ENCODE results near the gene ATP11A. TPM values are rescaled to one million over a fixed set of nuclear protein-coding genes. Genes with fewer than 3 reads are reported as not detected.

ATP11A gene
- total and polyA plus RNA-seq, 10 of the 15 experiments (the other 5 are each of a cell fraction or from before 2014, with no cell fraction given), result 1.4 to 69.6 (median 14.4) TPM

GRCh38 chr13:112870051-112870331 lies 180.2 kb downstream of the ATP11A start:
- BruUV-seq (replicated peaks), result no TSS peak
- no peak for DNase-seq (ENCODE audit: low read depth, low spot score)
- SMC1A ChIA-PET (ENCODE audit: uncharacterized antibody, unreplicated experiment), result interaction anchor here (1.5 kb wide), 1 partner anchor 67 kb away, joined by 3 read pairs; no protein-coding TSS in a partner anchor
- no peak overlapping the region for H3K9ac ChIP-seq (ENCODE audit: control insufficient read depth, insufficient read depth, low read length)
- FAIRE-seq, result no peak
- CTCF ChIA-PET, result no interaction called here
- no peak overlapping the region for H3K27ac ChIP-seq (ENCODE audit: control insufficient read depth, insufficient read depth)
- 45% methylated on average over 2 of the region's 2 CpGs for WGBS (ENCODE audit: insufficient coverage, insufficient replicate concordance, low lambda C conversion rate, missing lambda C conversion rate)
- H3K27me3 ChIP-seq (replicated peaks in 1 of 2; ENCODE audit: control insufficient read depth in 2 of 2, insufficient read depth in 2 of 2, low read length in 1 of 2), result no peaks in the 10 kb centered on the region
- TF ChIP-seq ZNF217 (IDR thresholded peaks at IDR 0.05) (no peak), PAX5 (IDR thresholded peaks at IDR 0.05; ENCODE audit: borderline replicate concordance, low read depth, low read length) (no peak), SPI1 (IDR thresholded peaks at IDR 0.05; ENCODE audit: borderline replicate concordance, insufficient read depth, low read depth, low read length) (peak; percentile 25; the same call in 1 of the 2 replicates), ZBED1 (IDR thresholded peaks at IDR 0.05; ENCODE audit: borderline replicate concordance) (no peak)
- H3K4me3 ChIP-seq, result no peak overlapping the region
- no peak overlapping the region for H2AFZ ChIP-seq (ENCODE audit: control insufficient read depth, low read depth, low read length)
- intact Hi-C loops (cut with micrococcal nuclease; ENCODE audit: unreplicated experiment), result loop anchor here (5.0 kb wide), 1 partner anchor 103 kb away; no protein-coding TSS in a partner anchor
- peaks cover 24% of the 10 kb centered on the region for H3K4me1 ChIP-seq (ENCODE audit: control insufficient read depth, insufficient read depth, low read length)
- RAD21 ChIA-PET (ENCODE audit: unreplicated experiment), result no interaction called here
- no peaks in the 10 kb centered on the region for H3K79me2 ChIP-seq (ENCODE audit: control insufficient read depth, insufficient read depth, low read length)
- H3K9me3 ChIP-seq (replicated peaks; ENCODE audit: control insufficient read depth, insufficient read depth, low read length), result no peaks in the 10 kb centered on the region
- no peaks in the 10 kb centered on the region for H4K20me1 ChIP-seq (ENCODE audit: control insufficient read depth, insufficient read depth)
- peaks cover 2 to 6% of the 10 kb centered on the region in 2 experiments; a peak in 2 of 4 replicates for H3K36me3 ChIP-seq (ENCODE audit: control insufficient read depth in 2 of 2, insufficient read depth in 2 of 2, low read length in 1 of 2)
- in situ Hi-C loops (cut with MboI), result loop anchor here (5.0 to 25.0 kb wide), 3 partner anchors 178 to 1408 kb away; partner anchors contain the start of gene ATP11A
- POLR2A ChIA-PET, result no interaction called here
- no peak for ATAC-seq
- H3K4me2 ChIP-seq (ENCODE audit: control insufficient read depth, insufficient read depth), result no peak overlapping the region

GRCh38 chr13:112870737-112871287 lies 181.0 kb downstream of the ATP11A start:
- intact Hi-C loops (cut with micrococcal nuclease; ENCODE audit: unreplicated experiment) (loop anchor here (5.0 kb wide), 1 partner anchor 104 kb away; no protein-coding TSS in a partner anchor), in situ Hi-C loops (cut with MboI) (loop anchor here (5.0 to 25.0 kb wide), 3 partner anchors 179 to 1409 kb away; partner anchors contain the start of gene ATP11A)
- H2AFZ ChIP-seq (ENCODE audit: control insufficient read depth, low read depth, low read length), result no peak overlapping the region
- no peak overlapping the region for H3K9ac ChIP-seq (ENCODE audit: control insufficient read depth, insufficient read depth, low read length)
- H3K4me3 ChIP-seq, result no peak overlapping the region
- POLR2A ChIA-PET, result no interaction called here
- no peak overlapping the region for H3K4me2 ChIP-seq (ENCODE audit: control insufficient read depth, insufficient read depth)
- no peaks in the 10 kb centered on the region for H3K79me2 ChIP-seq (ENCODE audit: control insufficient read depth, insufficient read depth, low read length)
- H3K27ac ChIP-seq (ENCODE audit: control insufficient read depth, insufficient read depth), result no peak overlapping the region
- peaks cover 24% of the 10 kb centered on the region for H3K4me1 ChIP-seq (ENCODE audit: control insufficient read depth, insufficient read depth, low read length)
- RAD21 ChIA-PET (ENCODE audit: unreplicated experiment), result no interaction called here
- 98% methylated on average over 24 of the region's 28 CpGs for WGBS (ENCODE audit: insufficient coverage, insufficient replicate concordance, low lambda C conversion rate, missing lambda C conversion rate)
- no peak for DNase-seq (ENCODE audit: low read depth, low spot score)
- SMC1A ChIA-PET (ENCODE audit: uncharacterized antibody, unreplicated experiment), result interaction anchor here (1.5 kb wide), 1 partner anchor 68 kb away, joined by 3 read pairs; no protein-coding TSS in a partner anchor
- TF ChIP-seq POLR2A (IDR thresholded peaks at IDR 0.05; ENCODE audit: low read depth, low read length), result peak; percentile 28; the same call in 1 of the 2 replicates
- TF ChIP-seq SUPT20H (IDR thresholded peaks at IDR 0.05; ENCODE audit: borderline replicate concordance, control insufficient read depth, low read depth, low read length), result no peak
- peaks cover 4 to 6% of the 10 kb centered on the region in 2 experiments; a peak in 2 of 4 replicates for H3K36me3 ChIP-seq (ENCODE audit: control insufficient read depth in 2 of 2, insufficient read depth in 2 of 2, low read length in 1 of 2)
- no peaks in the 10 kb centered on the region for H3K27me3 ChIP-seq (replicated peaks in 1 of 2; ENCODE audit: control insufficient read depth in 2 of 2, insufficient read depth in 2 of 2, low read length in 1 of 2)
- CTCF ChIA-PET, result interaction anchor here (0.8 kb wide), 1 partner anchor 872 kb away, joined by 3 read pairs; no protein-coding TSS in a partner anchor
- no TSS peak for BruUV-seq (replicated peaks)
- no peak for ATAC-seq
- no peaks in the 10 kb centered on the region for H4K20me1 ChIP-seq (ENCODE audit: control insufficient read depth, insufficient read depth)
- no peak for FAIRE-seq
- no peaks in the 10 kb centered on the region for H3K9me3 ChIP-seq (replicated peaks; ENCODE audit: control insufficient read depth, insufficient read depth, low read length)

All from GM12878 (cell line).